ENCODE data around the gene OR6K3.
"Not testable (repeated sequence)": the region's sequence is repeated elsewhere in the genome, so short reads cannot be mapped to it uniquely, and the experiment has no call there.

OR6K3 gene

DNA sequence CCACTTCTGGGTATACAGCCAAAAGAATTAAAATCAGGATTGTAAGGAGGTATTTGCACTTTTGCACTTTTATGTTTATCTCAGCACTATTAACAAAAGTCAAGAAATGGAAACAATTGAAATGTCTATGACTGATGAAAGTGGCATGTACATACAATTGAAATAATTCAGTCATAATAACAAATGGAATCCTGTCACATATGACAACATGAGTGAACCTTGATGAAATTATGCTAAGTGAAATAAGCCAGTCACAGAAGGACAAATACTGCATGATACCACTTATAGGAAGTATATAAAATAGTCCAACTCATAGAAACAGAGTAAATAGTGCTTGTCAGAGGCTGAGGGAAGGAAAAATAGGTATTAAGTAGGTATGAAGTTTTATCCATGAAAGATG lies 30.6 kb downstream of the OR6K3 start:
- H2BK12ac ChIP-seq (ENCODE audit: low read length), result no peak overlapping the region
- no peaks in the 10 kb centered on the region for H3K4me1 ChIP-seq (ENCODE audit: control insufficient read depth in 2 of 2, insufficient read depth in 1 of 2, low read depth in 1 of 2, low read length in 2 of 2)
- H3K23ac ChIP-seq (ENCODE audit: low read depth, low read length, poor library complexity), result no peak overlapping the region
- H2AFZ ChIP-seq (ENCODE audit: low read length), result no peak overlapping the region
- H3K14ac ChIP-seq (ENCODE audit: low read length), result no peak overlapping the region
- H2BK15ac ChIP-seq (ENCODE audit: low read length), result no peak overlapping the region
- H3K9me3 ChIP-seq (replicated peaks in 1 of 2; ENCODE audit: control insufficient read depth in 2 of 2, insufficient read depth in 1 of 2, low read depth in 1 of 2, low read length in 2 of 2), result no peaks in the 10 kb centered on the region
- H3K4me2 ChIP-seq (ENCODE audit: insufficient read depth, low read length, poor library complexity, severe bottlenecking), result no peak overlapping the region
- H4K8ac ChIP-seq (ENCODE audit: low read depth, low read length), result no peak overlapping the region
- no peak overlapping the region for H3K18ac ChIP-seq (ENCODE audit: low read length)
- H3K27ac ChIP-seq (replicated peaks; ENCODE audit: low read length), result no peak overlapping the region
- H3K4me3 ChIP-seq (ENCODE audit: low read length in 2 of 2), result no peak overlapping the region
- H4K91ac ChIP-seq (ENCODE audit: low read depth, low read length, poor library complexity), result no peak overlapping the region
- no peaks in the 10 kb centered on the region for H3K79me1 ChIP-seq (ENCODE audit: low read depth, low read length)
- no peak for DNase-seq (ENCODE audit: low spot score)
- H3K27me3 ChIP-seq (ENCODE audit: control insufficient read depth in 3 of 3, insufficient read depth in 3 of 3, low read depth in 1 of 3, low read length in 3 of 3), result no peaks in the 10 kb centered on the region
- no peak overlapping the region for H2BK120ac ChIP-seq (ENCODE audit: low read depth, low read length)
- no peak overlapping the region for H3K4ac ChIP-seq (ENCODE audit: low read length)
- H2BK5ac ChIP-seq (ENCODE audit: low read length), result no peak overlapping the region
- no peaks in the 10 kb centered on the region for H3K36me3 ChIP-seq (replicated peaks in 1 of 2; ENCODE audit: control insufficient read depth in 2 of 2, insufficient read depth in 2 of 2, low read length in 2 of 2)
- H3K9ac ChIP-seq (ENCODE audit: low read depth, low read length, poor library complexity), result no peak overlapping the region
- H2AK5ac ChIP-seq (ENCODE audit: low read depth, low read length), result no peak overlapping the region

DNA sequence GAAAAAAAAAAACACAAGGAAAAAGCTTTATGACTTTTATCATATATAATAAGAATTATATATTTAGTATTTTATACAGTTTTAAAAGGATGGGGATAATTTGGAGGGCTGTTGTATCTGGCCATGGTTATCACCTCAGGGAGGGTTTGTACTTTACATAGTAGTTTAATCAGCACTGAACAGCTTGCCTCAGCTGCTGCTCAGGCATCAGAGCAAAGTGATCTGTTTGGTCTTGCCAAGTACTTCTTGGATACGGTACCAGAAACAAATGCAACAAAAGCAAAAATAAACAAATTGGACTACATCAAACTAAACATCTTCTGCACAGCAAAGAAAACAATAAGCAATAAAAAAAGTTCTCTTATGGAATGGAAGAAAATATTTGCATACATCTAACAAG lies 31.4 kb downstream of the OR6K3 start:
- H3K36me3 ChIP-seq (replicated peaks in 1 of 2; ENCODE audit: control insufficient read depth in 2 of 2, insufficient read depth in 2 of 2, low read length in 2 of 2), result no peaks in the 10 kb centered on the region
- no peak overlapping the region for H2BK5ac ChIP-seq (ENCODE audit: low read length)
- H3K4ac ChIP-seq (ENCODE audit: low read length), result no peak overlapping the region
- H4K8ac ChIP-seq (ENCODE audit: low read depth, low read length), result no peak overlapping the region
- H2AK5ac ChIP-seq (ENCODE audit: low read depth, low read length), result no peak overlapping the region
- H3K4me3 ChIP-seq (ENCODE audit: low read length in 2 of 2), result no peak overlapping the region
- H4K91ac ChIP-seq (ENCODE audit: low read depth, low read length, poor library complexity), result no peak overlapping the region
- H3K9me3 ChIP-seq (replicated peaks in 1 of 2; ENCODE audit: control insufficient read depth in 2 of 2, insufficient read depth in 1 of 2, low read depth in 1 of 2, low read length in 2 of 2), result no peaks in the 10 kb centered on the region
- no peak overlapping the region for H3K9ac ChIP-seq (ENCODE audit: low read depth, low read length, poor library complexity)
- DNase-seq (ENCODE audit: low spot score), result no peak
- H3K79me1 ChIP-seq (ENCODE audit: low read depth, low read length), result no peaks in the 10 kb centered on the region
- no peak overlapping the region for H2BK12ac ChIP-seq (ENCODE audit: low read length)
- no peaks in the 10 kb centered on the region for H3K4me1 ChIP-seq (ENCODE audit: control insufficient read depth in 2 of 2, insufficient read depth in 1 of 2, low read depth in 1 of 2, low read length in 2 of 2)
- no peak overlapping the region for H2BK15ac ChIP-seq (ENCODE audit: low read length)
- no peak overlapping the region for H3K18ac ChIP-seq (ENCODE audit: low read length)
- H2AFZ ChIP-seq (ENCODE audit: low read length), result no peak overlapping the region
- H3K14ac ChIP-seq (ENCODE audit: low read length), result no peak overlapping the region
- H3K4me2 ChIP-seq (ENCODE audit: insufficient read depth, low read length, poor library complexity, severe bottlenecking), result no peak overlapping the region
- H3K23ac ChIP-seq (ENCODE audit: low read depth, low read length, poor library complexity), result no peak overlapping the region
- WGBS, 2 donors (ENCODE audit: extremely low coverage in 2 of 2, insufficient read length in 2 of 2, insufficient replicate concordance in 1 of 2), result no CpG with 5 or more reads among the region's 1 CpG
- no peak overlapping the region for H3K27ac ChIP-seq (replicated peaks; ENCODE audit: low read length)
- no peaks in the 10 kb centered on the region for H3K27me3 ChIP-seq (ENCODE audit: control insufficient read depth in 3 of 3, insufficient read depth in 3 of 3, low read depth in 1 of 3, low read length in 3 of 3)
- H2BK120ac ChIP-seq (ENCODE audit: low read depth, low read length), result no peak overlapping the region

DNA sequence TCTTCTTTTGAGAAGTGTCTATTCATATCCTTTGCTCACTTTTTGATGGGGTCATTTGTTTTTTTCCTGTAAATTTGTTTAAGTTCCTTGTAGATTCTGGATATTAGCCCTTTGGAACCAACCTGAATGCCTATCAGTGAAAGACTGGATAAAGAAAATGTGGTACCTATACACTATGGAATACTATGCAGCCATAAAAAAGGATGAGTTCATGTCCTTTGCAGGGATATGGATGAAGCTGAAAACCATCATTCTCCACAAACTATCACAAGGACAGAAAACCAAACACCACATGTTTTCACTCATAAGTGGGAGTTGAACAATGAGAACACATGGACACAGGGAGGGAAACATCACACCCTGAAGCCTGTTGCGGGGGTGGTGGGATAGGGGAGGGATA lies 32.2 kb downstream of the OR6K3 start:
- not testable (repeated sequence) for H3K4me1 ChIP-seq (ENCODE audit: control insufficient read depth in 2 of 2, insufficient read depth in 1 of 2, low read depth in 1 of 2, low read length in 2 of 2); H2BK12ac ChIP-seq (ENCODE audit: low read length); H3K4ac ChIP-seq (ENCODE audit: low read length); H3K36me3 ChIP-seq (replicated peaks in 1 of 2; ENCODE audit: control insufficient read depth in 2 of 2, insufficient read depth in 2 of 2, low read length in 2 of 2); H2AFZ ChIP-seq (ENCODE audit: low read length); H2AK5ac ChIP-seq (ENCODE audit: low read depth, low read length); H3K9me3 ChIP-seq (replicated peaks in 1 of 2; ENCODE audit: control insufficient read depth in 2 of 2, insufficient read depth in 1 of 2, low read depth in 1 of 2, low read length in 2 of 2); H4K8ac ChIP-seq (ENCODE audit: low read depth, low read length); H3K14ac ChIP-seq (ENCODE audit: low read length); H3K23ac ChIP-seq (ENCODE audit: low read depth, low read length, poor library complexity); H3K4me3 ChIP-seq (ENCODE audit: low read length in 2 of 2); DNase-seq (ENCODE audit: low spot score); H3K18ac ChIP-seq (ENCODE audit: low read length); H2BK15ac ChIP-seq (ENCODE audit: low read length); H3K9ac ChIP-seq (ENCODE audit: low read depth, low read length, poor library complexity); H3K79me1 ChIP-seq (ENCODE audit: low read depth, low read length); H2BK5ac ChIP-seq (ENCODE audit: low read length); H3K27ac ChIP-seq (replicated peaks; ENCODE audit: low read length); H3K27me3 ChIP-seq (ENCODE audit: control insufficient read depth in 3 of 3, insufficient read depth in 3 of 3, low read depth in 1 of 3, low read length in 3 of 3); H3K4me2 ChIP-seq (ENCODE audit: insufficient read depth, low read length, poor library complexity, severe bottlenecking); H2BK120ac ChIP-seq (ENCODE audit: low read depth, low read length); H4K91ac ChIP-seq (ENCODE audit: low read depth, low read length, poor library complexity)
- no CpG with 5 or more reads among the region's 1 CpG for WGBS, 2 donors (ENCODE audit: extremely low coverage in 2 of 2, insufficient read length in 2 of 2, insufficient replicate concordance in 1 of 2)

GRCh38 chr1:158687037-158687436 lies 33.5 kb downstream of the OR6K3 start:
- Histone ChIP-seq H3K79me1 (ENCODE audit: low read depth, low read length) (no peaks in the 10 kb centered on the region), H3K4me1 (ENCODE audit: control insufficient read depth in 2 of 2, insufficient read depth in 1 of 2, low read depth in 1 of 2, low read length in 2 of 2) (no peaks in the 10 kb centered on the region), H3K4me3 (ENCODE audit: low read length in 2 of 2) (no peak overlapping the region), H3K4me2 (ENCODE audit: insufficient read depth, low read length, poor library complexity, severe bottlenecking) (no peak overlapping the region), H3K9me3 (replicated peaks in 1 of 2; ENCODE audit: control insufficient read depth in 2 of 2, insufficient read depth in 1 of 2, low read depth in 1 of 2, low read length in 2 of 2) (no peaks in the 10 kb centered on the region), H3K23ac (ENCODE audit: low read depth, low read length, poor library complexity) (no peak overlapping the region), H3K18ac (ENCODE audit: low read length) (no peak overlapping the region), H2BK5ac (ENCODE audit: low read length) (no peak overlapping the region), H3K36me3 (replicated peaks in 1 of 2; ENCODE audit: control insufficient read depth in 2 of 2, insufficient read depth in 2 of 2, low read length in 2 of 2) (no peaks in the 10 kb centered on the region), H3K4ac (ENCODE audit: low read length) (no peak overlapping the region), H4K8ac (ENCODE audit: low read depth, low read length) (no peak overlapping the region), H3K27ac (replicated peaks; ENCODE audit: low read length) (no peak overlapping the region), H2BK15ac (ENCODE audit: low read length) (no peak overlapping the region), H2AK5ac (ENCODE audit: low read depth, low read length) (no peak overlapping the region), H2AFZ (ENCODE audit: low read length) (no peak overlapping the region), H3K14ac (ENCODE audit: low read length) (no peak overlapping the region), H4K91ac (ENCODE audit: low read depth, low read length, poor library complexity) (no peak overlapping the region), H3K9ac (ENCODE audit: low read depth, low read length, poor library complexity) (no peak overlapping the region), H2BK120ac (ENCODE audit: low read depth, low read length) (no peak overlapping the region), H2BK12ac (ENCODE audit: low read length) (no peak overlapping the region), H3K27me3 (ENCODE audit: control insufficient read depth in 3 of 3, insufficient read depth in 3 of 3, low read depth in 1 of 3, low read length in 3 of 3) (no peaks in the 10 kb centered on the region)
- no peak for DNase-seq (ENCODE audit: low spot score)
